ENCODE results near the gene ARMC9. TPM values are rescaled to one million over a fixed set of nuclear protein-coding genes. Genes with fewer than 3 reads are reported as not detected.
A peak's percentile ranks its signal among the peaks of the same experiment; 100 is the strongest.

The ARMC9 gene
- total and polyA plus RNA-seq, 2 of the 13 experiments (the other 11 are each of a cell fraction or from before 2014, with no cell fraction given) = 9.1 to 12.8 TPM

DNA sequence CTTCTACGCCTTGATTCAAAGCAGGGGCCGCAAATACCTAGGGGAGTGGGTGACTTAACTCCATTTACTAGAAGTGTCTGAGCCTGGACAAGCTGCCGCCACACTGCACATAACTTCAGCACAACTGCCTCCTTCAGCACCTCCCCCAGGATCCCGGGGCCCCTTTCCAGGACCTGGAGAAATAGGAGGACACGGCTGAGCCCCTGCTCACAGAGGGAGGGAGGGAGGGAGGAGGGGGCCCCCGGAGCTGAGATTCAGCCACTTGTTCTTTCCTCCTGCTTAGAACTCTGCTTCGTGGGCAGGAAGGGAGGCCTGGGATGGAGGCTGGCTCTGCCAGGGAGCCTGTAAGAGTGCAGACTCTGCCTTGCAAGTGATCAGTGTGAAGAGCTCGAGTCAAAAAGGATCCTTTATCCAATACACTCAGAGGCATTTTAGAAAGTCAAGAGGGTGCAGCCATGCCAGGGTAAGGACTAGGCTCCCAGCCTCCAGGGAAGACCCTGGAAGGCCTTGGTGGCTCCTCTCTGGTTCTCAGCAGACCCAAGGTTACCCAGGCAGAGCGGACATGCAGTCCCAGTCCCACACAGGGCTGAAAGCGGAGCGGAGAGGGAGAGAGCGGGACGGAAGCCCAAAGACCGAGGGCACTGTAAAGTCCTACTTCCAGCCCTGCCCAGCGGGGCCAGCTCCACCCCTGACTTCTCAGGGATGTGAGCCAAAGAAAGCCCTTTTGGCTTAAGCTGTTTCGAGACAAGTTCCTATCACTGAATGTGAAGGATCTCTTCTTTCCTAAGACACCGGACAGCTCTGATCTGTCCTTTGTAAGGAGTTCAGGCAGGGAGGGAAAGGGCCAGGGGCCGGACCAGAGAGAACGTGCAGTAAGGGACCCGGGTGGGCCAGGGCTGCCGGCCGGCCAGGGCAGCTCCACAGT lies 8.6 kb upstream of the ARMC9 start (continued):
- no peak for TF ChIP-seq NFIB (CRISPR knock-in tag; IDR thresholded peaks at IDR 0.05; ENCODE audit: borderline replicate concordance)
- no peak for TF ChIP-seq SALL1 (CRISPR knock-in tag; IDR thresholded peaks at IDR 0.05)
- peak; percentile 9; the same call in 1 of the 2 replicates for TF ChIP-seq ZMYM3 (CRISPR knock-in tag; IDR thresholded peaks at IDR 0.05)
- peak; percentile 22 for TF ChIP-seq HNRNPH1 (optimal IDR thresholded peaks at IDR 0.05; ENCODE audit: low read depth, low read length)
- TF ChIP-seq, protein P1, sequence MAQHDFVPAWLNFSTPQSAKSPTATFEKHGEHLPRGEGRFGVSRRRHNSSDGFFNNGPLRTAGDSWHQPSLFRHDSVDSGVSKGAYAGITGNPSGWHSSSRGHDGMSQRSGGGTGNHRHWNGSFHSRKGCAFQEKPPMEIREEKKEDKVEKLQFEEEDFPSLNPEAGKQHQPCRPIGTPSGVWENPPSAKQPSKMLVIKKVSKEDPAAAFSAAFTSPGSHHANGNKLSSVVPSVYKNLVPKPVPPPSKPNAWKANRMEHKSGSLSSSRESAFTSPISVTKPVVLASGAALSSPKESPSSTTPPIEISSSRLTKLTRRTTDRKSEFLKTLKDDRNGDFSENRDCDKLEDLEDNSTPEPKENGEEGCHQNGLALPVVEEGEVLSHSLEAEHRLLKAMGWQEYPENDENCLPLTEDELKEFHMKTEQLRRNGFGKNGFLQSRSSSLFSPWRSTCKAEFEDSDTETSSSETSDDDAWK (CRISPR knock-in tag; IDR thresholded peaks at IDR 0.05) = no peak
- TF ChIP-seq ISL2 (CRISPR knock-in tag; IDR thresholded peaks at IDR 0.05) = no peak
- TF ChIP-seq KAT7 (CRISPR knock-in tag; IDR thresholded peaks at IDR 0.05; ENCODE audit: borderline replicate concordance) = no peak
- 0 out of 2 replicates have a peak, but pooled peaks have one; percentile 7 for TF ChIP-seq ZBTB38 (CRISPR knock-in tag; IDR thresholded peaks at IDR 0.05)
- no peak for TF ChIP-seq TOPORS (CRISPR knock-in tag; IDR thresholded peaks at IDR 0.05)
- TF ChIP-seq, protein P2, sequence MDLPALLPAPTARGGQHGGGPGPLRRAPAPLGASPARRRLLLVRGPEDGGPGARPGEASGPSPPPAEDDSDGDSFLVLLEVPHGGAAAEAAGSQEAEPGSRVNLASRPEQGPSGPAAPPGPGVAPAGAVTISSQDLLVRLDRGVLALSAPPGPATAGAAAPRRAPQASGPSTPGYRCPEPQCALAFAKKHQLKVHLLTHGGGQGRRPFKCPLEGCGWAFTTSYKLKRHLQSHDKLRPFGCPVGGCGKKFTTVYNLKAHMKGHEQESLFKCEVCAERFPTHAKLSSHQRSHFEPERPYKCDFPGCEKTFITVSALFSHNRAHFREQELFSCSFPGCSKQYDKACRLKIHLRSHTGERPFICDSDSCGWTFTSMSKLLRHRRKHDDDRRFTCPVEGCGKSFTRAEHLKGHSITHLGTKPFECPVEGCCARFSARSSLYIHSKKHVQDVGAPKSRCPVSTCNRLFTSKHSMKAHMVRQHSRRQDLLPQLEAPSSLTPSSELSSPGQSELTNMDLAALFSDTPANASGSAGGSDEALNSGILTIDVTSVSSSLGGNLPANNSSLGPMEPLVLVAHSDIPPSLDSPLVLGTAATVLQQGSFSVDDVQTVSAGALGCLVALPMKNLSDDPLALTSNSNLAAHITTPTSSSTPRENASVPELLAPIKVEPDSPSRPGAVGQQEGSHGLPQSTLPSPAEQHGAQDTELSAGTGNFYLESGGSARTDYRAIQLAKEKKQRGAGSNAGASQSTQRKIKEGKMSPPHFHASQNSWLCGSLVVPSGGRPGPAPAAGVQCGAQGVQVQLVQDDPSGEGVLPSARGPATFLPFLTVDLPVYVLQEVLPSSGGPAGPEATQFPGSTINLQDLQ (CRISPR knock-in tag; IDR thresholded peaks at IDR 0.05) = 0 out of 2 replicates have a peak, but pooled peaks have one; percentile 8
- TF ChIP-seq MATR3 (CRISPR knock-in tag; IDR thresholded peaks at IDR 0.05) = no peak
- TF ChIP-seq IKZF1 (IDR thresholded peaks at IDR 0.05) = no peak
- TF ChIP-seq, protein P3, sequence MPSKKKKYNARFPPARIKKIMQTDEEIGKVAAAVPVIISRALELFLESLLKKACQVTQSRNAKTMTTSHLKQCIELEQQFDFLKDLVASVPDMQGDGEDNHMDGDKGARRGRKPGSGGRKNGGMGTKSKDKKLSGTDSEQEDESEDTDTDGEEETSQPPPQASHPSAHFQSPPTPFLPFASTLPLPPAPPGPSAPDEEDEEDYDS (CRISPR knock-in tag; IDR thresholded peaks at IDR 0.05) = no peak
- no peak; the same call in 1 of the 2 replicates for TF ChIP-seq ZNF292 (CRISPR knock-in tag; IDR thresholded peaks at IDR 0.05; ENCODE audit: borderline replicate concordance, low read depth)
- no peak for TF ChIP-seq SIN3B (IDR thresholded peaks at IDR 0.05; ENCODE audit: low read length)
- no peak for TF ChIP-seq ZNF780A (CRISPR knock-in tag; IDR thresholded peaks at IDR 0.05)
- TF ChIP-seq SSRP1 (CRISPR knock-in tag; IDR thresholded peaks at IDR 0.05) = no peak
- TF ChIP-seq GZF1 (CRISPR knock-in tag; IDR thresholded peaks at IDR 0.05) = 0 out of 2 replicates have a peak, but pooled peaks have one; percentile 55
- TF ChIP-seq MEIS2 (CRISPR knock-in tag; IDR thresholded peaks at IDR 0.05) = no peak
- TF ChIP-seq, protein P4, sequence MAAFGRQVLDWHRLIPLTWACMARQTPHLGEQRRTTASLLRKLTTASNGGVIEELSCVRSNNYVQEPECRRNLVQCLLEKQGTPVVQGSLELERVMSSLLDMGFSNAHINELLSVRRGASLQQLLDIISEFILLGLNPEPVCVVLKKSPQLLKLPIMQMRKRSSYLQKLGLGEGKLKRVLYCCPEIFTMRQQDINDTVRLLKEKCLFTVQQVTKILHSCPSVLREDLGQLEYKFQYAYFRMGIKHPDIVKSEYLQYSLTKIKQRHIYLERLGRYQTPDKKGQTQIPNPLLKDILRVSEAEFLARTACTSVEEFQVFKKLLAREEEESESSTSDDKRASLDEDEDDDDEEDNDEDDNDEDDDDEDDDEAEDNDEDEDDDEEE (CRISPR knock-in tag; IDR thresholded peaks at IDR 0.05) = 0 out of 2 replicates have a peak, but pooled peaks have one; percentile 39
- no peak for TF ChIP-seq ZNF432 (CRISPR knock-in tag; IDR thresholded peaks at IDR 0.05; ENCODE audit: borderline replicate concordance)
- TF ChIP-seq, protein P5, sequence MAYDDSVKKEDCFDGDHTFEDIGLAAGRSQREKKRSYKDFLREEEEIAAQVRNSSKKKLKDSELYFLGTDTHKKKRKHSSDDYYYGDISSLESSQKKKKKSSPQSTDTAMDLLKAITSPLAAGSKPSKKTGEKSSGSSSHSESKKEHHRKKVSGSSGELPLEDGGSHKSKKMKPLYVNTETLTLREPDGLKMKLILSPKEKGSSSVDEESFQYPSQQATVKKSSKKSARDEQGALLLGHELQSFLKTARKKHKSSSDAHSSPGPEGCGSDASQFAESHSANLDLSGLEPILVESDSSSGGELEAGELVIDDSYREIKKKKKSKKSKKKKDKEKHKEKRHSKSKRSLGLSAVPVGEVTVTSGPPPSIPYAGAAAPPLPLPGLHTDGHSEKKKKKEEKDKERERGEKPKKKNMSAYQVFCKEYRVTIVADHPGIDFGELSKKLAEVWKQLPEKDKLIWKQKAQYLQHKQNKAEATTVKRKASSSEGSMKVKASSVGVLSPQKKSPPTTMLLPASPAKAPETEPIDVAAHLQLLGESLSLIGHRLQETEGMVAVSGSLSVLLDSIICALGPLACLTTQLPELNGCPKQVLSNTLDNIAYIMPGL (CRISPR knock-in tag; IDR thresholded peaks at IDR 0.05; ENCODE audit: borderline replicate concordance in 1 of 2, low read depth in 1 of 2) = peak in 1 of 2 experiments; percentile 17; a peak in 1 of 4 replicates
- peak; percentile 4; the same call in 1 of the 2 replicates for TF ChIP-seq HNF4A (CRISPR knock-in tag; IDR thresholded peaks at IDR 0.05)

Measured in HepG2 (cell line).